HL-60 (cell line): Measurements from ENCODE around the gene CYB561.

Experiments
- DNase-seq, 2 experiments: peaks; one replicate each; pipeline ENCODE4 v3.0.0-alpha.2; 2010 to 2020; ENCODE audit warnings: low read depth in 1 of 2, low spot score in 1 of 2
- H3K27ac ChIP-seq: fragments of 250-450 bp; sonication (Bioruptor Pico); replicated peaks from 2 replicates; pipeline ENCODE4 v1.5.1; 2020; ENCODE audit warnings: mild to moderate bottlenecking, moderate library complexity
- H3K27me3 ChIP-seq: fragments of 250-450 bp; sonication (Bioruptor Pico); 2 replicates; pipeline ENCODE4 v1.5.1; 2021; ENCODE audit warnings: mild to moderate bottlenecking, moderate library complexity; ENCODE audit not compliant: insufficient read depth, poor library complexity, severe bottlenecking
- H3K4me3 ChIP-seq: replicated peaks from 2 replicates; pipeline ENCODE4 v1.5.1; 2011; ENCODE audit warnings: mild to moderate bottlenecking, control low read depth, low read length; ENCODE audit not compliant: insufficient read depth
- GABPA ChIP-seq: IDR thresholded peaks from 2 replicates; pipeline ENCODE4 v1.6.1; 2012; ENCODE audit warnings: low read depth
- POLR2AphosphoS5 ChIP-seq: IDR thresholded peaks from 2 replicates; pipeline ENCODE4 v1.6.1; 2012; ENCODE audit warnings: low read depth
- SPI1 ChIP-seq: IDR thresholded peaks from 2 replicates; pipeline ENCODE4 v1.6.1; 2012; ENCODE audit warnings: low read depth, mild to moderate bottlenecking, borderline replicate concordance
- TF ChIP-seq, protein P1 (sequence below): IDR thresholded peaks from 2 replicates; pipeline ENCODE4 v1.6.1; 2012; ENCODE audit warnings: low read depth; ENCODE audit not compliant: insufficient replicate concordance
- TF ChIP-seq, protein P2 (sequence below): IDR thresholded peaks from one replicate; pipeline ENCODE4 v1.5.1; 2011; ENCODE audit warnings: low read length, control low read depth, inconsistent platforms; ENCODE audit not compliant: insufficient read depth

CYB561 gene

DNA sequence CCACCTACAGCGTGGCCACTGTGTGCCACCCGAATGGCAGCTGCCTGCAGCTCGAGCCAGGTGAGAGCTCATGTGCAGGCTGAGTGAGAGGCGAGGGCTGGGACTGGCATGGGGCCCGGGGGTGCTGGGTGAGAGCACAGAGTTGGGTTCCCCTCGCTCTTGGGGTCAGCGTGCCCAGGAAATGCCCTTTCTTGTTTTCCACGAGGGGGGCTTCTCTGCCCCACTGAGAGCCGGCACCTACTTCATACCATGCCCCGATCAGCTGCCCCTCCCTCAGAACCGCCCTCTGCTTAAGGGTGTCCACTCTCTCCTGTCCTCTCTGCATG lies 40.9 kb upstream of the CYB561 start:
- Histone ChIP-seq H3K27me3 (no peaks in the 10 kb centered on the region), H3K27ac (no peak overlapping the region), H3K4me3 (no peak overlapping the region)
- TF ChIP-seq, protein P1, sequence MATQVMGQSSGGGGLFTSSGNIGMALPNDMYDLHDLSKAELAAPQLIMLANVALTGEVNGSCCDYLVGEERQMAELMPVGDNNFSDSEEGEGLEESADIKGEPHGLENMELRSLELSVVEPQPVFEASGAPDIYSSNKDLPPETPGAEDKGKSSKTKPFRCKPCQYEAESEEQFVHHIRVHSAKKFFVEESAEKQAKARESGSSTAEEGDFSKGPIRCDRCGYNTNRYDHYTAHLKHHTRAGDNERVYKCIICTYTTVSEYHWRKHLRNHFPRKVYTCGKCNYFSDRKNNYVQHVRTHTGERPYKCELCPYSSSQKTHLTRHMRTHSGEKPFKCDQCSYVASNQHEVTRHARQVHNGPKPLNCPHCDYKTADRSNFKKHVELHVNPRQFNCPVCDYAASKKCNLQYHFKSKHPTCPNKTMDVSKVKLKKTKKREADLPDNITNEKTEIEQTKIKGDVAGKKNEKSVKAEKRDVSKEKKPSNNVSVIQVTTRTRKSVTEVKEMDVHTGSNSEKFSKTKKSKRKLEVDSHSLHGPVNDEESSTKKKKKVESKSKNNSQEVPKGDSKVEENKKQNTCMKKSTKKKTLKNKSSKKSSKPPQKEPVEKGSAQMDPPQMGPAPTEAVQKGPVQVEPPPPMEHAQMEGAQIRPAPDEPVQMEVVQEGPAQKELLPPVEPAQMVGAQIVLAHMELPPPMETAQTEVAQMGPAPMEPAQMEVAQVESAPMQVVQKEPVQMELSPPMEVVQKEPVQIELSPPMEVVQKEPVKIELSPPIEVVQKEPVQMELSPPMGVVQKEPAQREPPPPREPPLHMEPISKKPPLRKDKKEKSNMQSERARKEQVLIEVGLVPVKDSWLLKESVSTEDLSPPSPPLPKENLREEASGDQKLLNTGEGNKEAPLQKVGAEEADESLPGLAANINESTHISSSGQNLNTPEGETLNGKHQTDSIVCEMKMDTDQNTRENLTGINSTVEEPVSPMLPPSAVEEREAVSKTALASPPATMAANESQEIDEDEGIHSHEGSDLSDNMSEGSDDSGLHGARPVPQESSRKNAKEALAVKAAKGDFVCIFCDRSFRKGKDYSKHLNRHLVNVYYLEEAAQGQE, result no peak
- TF ChIP-seq SPI1 (no peak), GABPA (no peak), POLR2AphosphoS5 (no peak)
- TF ChIP-seq, protein P2, sequence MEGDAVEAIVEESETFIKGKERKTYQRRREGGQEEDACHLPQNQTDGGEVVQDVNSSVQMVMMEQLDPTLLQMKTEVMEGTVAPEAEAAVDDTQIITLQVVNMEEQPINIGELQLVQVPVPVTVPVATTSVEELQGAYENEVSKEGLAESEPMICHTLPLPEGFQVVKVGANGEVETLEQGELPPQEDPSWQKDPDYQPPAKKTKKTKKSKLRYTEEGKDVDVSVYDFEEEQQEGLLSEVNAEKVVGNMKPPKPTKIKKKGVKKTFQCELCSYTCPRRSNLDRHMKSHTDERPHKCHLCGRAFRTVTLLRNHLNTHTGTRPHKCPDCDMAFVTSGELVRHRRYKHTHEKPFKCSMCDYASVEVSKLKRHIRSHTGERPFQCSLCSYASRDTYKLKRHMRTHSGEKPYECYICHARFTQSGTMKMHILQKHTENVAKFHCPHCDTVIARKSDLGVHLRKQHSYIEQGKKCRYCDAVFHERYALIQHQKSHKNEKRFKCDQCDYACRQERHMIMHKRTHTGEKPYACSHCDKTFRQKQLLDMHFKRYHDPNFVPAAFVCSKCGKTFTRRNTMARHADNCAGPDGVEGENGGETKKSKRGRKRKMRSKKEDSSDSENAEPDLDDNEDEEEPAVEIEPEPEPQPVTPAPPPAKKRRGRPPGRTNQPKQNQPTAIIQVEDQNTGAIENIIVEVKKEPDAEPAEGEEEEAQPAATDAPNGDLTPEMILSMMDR, result no peak
- DNase-seq, result no peak

DNA sequence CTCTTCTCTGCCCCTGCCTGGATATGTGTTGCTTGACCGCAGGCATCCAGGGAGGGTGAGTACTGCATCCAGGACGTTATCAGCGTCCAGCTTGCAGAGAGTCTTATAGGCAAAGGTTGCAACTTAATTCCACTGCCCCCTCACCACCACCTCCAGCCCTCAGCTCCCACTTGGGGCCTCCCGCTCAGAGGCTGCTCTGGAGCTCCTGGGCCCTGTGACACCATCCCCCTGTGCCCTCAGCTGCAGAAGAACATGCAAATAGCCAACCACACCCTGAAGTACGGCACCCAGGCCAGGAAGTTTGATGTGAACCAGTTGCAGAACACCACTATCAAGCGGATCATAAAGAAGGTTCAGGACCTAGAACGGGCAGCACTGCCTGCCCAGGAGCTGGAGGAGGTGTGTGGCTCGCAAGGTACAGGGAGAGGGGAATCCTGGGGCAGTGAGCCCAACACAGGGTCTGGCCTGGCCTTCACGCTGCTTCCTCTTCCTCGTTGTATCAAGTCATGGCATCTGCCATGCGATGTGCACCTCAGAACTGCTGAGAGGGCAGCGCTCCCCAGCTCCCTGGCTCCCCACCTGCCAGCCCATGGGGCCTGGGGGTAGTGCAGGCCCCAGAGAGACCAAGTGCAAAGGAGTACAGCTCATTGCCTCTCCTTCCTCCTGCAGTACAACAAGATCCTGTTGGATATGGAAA lies 40.4 kb upstream of the CYB561 start:
- Histone ChIP-seq H3K4me3 (no peak overlapping the region), H3K27me3 (no peaks in the 10 kb centered on the region), H3K27ac (no peak overlapping the region)
- no peak for DNase-seq
- TF ChIP-seq GABPA (no peak), POLR2AphosphoS5 (no peak), SPI1 (no peak)
- TF ChIP-seq, protein P2, result no peak
- TF ChIP-seq, protein P1, result no peak

DNA sequence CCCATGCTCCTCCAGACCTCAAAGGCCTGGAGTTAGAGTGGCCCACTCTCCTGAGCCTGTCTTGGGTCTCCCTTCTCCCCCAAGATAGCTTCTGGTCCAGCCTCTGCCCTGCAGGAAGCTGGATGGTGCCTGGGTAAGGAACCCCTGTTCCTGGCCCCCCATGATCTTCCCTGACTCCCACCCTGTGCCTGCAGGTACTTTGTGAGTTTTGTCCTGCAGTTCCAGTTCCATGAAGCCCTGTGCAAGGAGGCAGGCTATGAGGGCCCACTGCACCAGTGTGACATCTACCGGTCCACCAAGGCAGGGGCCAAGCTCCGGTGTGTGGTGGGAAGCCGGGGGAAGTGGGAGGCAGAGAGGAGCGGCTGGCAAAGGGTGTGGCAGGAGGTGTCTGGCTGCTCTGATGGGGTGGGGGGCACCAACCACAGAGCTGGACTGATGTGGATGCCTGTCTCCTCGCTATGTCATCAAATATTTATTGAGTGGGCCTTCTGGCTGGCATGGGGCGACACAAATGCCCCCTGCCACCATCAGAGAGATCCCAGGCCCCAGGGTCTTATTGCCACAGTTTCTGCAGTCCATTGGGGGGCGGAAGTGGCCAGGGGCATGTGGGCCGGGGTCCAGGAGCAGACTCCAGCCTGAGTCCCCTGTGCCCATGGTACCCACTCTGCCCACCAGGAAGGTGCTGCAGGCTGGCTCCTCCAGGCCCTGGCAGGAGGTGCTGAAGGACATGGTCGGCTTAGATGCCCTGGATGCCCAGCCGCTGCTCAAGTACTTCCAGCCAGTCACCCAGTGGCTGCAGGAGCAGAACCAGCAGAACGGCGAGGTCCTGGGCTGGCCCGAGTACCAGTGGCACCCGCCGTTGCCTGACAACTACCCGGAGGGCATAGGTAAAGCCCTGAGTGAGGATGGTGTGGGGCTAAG lies 37.8 kb upstream of the CYB561 start:
- no peaks in the 10 kb centered on the region for H3K27me3 ChIP-seq
- no peak overlapping the region for H3K27ac ChIP-seq
- no peak overlapping the region for H3K4me3 ChIP-seq
- TF ChIP-seq, protein P2, result no peak
- TF ChIP-seq SPI1 (no peak), POLR2AphosphoS5 (no peak), GABPA (no peak)
- TF ChIP-seq, protein P1, result no peak
- no peak for DNase-seq
